Measurements from ENCODE around the gene ERAP2.
A peak's percentile ranks its signal among the peaks of the same experiment; 100 is the strongest.
"Not testable (repeated sequence)": the region's sequence is repeated elsewhere in the genome, so short reads cannot be mapped to it uniquely, and the experiment has no call there.

ERAP2 gene

DNA sequence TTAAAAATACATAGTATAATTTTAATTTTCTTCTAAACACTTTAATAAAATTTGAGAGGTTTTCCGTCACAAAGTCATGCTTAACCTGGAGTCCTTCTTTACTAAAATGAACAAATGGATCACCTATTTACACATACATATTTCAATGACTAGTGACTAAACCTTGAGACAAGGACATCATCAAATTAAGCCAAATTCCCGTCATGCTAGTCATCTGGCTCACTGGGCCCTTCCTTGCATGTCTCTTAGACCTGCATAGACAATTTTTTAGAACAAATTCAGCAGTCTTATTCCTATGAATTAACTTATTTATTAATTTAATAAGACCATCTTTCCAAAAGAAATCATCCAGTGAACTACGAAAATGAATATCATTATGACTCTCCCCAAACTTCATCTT, 26.6 kb downstream of the ERAP2 start:
- DNase-seq = no peak

- DNase-seq = no peak
Measured at GRCh38 chr5:96903300-96903699, 27.0 kb downstream of the ERAP2 start.

DNA sequence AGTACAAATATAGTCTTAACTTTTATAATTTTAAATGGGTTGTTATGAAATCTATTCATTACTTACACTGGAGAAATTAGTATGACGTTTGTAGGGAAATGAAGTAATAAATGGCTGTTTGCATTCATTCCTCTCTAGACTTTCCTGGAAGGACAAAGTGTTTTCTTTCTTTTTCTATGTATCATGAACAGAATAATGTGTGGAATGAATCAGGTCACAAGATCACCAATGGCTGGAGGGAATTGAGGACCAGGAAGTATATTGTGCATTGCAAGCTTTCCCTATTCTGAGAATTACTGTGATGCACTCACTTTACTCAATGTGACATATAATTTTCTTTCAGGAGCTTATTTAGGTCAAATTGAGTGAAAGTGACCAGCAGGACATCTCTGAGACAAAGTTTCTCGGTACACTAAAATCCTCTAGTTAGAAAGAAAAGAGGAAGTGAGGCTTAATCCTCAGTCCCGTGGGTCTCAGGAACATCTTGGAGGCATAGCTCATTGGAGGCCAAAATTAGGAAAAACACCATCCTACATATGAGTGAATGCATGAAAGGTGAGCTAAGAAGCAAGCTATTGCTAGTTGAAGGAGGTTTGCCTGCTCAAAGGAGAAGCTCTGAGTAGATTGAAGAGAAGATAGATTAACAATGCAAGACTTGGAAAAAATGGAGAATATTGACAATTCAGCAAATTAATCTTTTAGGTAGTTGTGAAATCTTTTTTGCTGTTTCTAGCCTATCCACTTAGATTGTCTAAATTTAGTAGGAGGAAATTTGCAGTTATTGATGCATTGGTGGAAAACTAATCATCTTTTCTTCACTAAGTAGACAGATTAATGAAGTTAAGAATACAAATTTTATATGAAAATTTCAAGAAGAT, 28.0 kb downstream of the ERAP2 start:
- DNase-seq = no peak

DNA sequence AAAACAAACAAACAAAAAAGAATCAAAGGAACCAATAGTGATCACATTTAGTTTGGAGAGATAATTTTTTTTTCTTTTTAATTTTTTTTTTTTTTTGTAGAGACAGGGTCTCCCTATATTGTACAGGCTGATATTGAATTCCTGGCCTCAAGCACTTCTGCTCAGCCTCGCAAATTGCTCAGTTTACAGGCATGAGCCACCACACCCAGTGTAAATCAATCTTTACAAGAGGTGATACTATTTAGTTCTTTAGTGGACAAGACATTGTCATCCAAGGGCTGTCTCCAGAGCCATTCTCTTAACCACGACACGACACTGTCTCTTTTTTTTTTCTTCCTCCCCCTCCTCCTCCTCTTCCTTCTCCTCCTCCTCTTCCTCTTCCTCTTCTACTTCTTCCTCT, 29.6 kb downstream of the ERAP2 start:
- DNase-seq = no peak

GRCh38 chr5:96909003-96909402, 32.7 kb downstream of the ERAP2 start:
- no peak for DNase-seq

DNA sequence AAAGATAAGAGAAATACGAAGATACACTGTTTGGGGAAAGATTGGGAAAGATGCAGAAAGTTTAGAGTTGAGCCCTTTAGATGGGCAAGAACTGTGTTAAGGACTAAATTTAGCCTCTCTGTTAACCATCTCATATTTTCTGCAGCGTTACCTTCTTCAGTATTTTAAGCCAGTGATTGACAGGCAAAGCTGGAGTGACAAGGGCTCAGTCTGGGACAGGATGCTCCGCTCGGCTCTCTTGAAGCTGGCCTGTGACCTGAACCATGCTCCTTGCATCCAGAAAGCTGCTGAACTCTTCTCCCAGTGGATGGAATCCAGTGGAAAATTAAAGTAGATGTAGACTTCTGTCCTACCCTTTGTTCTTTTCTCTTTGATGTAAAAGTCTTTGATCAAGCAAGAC, 33.1 kb downstream of the ERAP2 start:
- no peak for DNase-seq

DNA sequence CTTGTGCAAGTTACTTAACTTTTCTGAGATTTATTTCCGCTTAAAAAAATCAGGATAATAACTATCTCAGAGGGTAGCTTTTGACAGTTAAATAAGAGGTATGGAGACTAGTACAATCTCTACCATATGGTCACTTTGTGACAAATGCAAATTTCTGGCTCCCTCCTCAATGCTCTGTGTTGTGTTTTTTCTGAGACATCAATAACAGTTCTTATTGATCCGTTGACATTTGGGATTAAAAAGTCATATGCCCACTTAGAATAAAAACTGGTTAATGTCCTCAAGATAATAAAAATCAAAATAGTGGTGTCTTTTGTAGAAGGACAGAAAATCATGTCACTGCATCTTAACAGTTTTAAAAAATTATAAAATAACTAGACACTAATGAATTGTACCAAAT, 34.8 kb downstream of the ERAP2 start:
- DNase-seq = no peak

DNA sequence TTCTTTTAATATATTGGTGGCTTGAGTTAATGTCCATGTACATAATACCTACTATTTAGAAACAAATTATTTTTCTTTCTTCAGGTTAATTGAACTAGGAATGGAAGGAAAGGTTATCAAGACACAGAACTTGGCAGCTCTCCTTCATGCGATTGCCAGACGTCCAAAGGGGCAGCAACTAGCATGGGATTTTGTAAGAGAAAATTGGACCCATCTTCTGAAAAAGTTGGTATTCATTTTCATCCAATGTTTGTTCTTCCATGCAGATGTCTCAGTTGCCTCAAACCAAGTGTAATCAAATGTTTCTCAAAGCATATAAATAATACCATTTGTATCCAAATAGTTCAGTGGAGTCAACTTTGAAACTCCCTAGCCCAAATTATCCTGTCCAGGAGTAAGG, 36.9 kb downstream of the ERAP2 start:
- no peak for DNase-seq

- no peak for DNase-seq
Measured at GRCh38 chr5:96919754-96920197, 43.5 kb downstream of the ERAP2 start.

DNA sequence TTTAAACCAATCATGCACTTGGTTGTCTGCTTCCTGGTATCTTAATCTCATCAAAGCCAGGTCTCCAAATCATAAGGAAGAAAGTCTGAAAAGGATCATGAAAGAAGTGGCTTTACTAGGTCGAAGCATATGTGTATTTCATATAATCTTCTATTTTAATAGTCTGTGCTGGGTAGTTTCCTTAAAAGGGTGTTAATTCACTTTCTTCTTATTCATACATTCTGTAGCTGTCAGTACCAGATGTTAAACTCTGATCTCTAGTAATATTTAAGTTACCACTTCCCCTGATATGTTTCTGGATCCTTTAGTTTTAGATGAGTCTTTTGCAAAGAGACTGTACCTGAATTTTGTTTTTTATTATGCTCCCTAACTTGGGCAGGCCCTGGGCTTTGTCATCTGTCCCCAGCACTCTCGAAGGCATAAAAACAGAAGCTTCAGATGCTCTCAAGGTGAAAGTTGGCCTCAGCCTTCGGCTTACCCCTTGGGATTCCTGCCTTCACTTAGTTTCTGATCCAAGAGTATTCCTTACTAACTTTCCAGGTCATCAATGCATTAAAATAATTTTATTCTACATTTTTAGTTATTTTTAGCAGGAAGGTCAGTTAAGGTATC, 44.5 kb downstream of the ERAP2 start:
- no peak for DNase-seq

- no peak for DNase-seq
Measured at GRCh38 chr5:96922499-96923244, 46.4 kb downstream of the ERAP2 start.

- peak in 1 of 2 donors; percentile 23 for DNase-seq
Measured at GRCh38 chr5:96924016-96924443, 47.7 kb downstream of the ERAP2 start.

DNA sequence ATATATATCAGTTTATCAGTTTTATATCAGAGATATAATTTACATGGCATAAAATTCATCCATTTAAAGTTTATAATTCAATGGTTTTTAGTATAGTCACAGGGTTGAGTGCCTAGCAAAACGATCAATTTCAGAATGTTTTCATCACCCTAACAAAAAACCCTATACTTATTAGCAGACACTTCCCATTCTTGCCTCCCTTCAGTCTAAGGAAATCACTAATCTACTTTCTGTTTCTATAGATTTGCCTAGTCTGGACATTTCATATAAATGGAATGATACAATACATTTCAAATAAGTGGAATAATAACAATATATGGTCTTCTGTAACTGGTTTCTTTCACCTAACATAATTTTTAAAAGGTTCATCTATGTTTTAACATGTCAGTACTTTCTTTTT, 50.0 kb downstream of the ERAP2 start:
- DNase-seq = no peak

GRCh38 chr5:96927008-96927407, 50.7 kb downstream of the ERAP2 start:
- no peak for DNase-seq

GRCh38 chr5:96928931-96929708, 52.8 kb downstream of the ERAP2 start:
- DNase-seq = no peak

GRCh38 chr5:96930058-96930457, 53.8 kb downstream of the ERAP2 start:
- DNase-seq = no peak

DNA sequence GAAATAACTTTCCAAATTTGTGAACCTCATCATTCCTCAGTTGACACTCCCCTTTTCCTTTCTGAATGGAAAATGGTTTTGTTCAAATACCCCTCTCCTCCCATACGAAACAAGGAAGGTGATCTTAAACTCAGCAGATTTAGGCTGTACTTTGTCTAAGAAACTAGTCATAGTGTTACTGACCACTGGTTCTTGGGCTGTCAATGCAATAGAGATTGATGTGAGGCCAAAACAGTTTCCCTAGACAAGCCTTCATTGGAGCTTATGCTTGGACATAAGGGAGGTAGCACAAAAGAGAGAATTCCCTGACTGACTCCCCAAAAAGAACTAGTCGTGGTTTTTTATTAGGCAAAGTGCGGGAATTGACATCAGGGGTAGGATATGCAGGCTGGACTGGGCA, 54.3 kb downstream of the ERAP2 start:
- DNase-seq = no peak

- DNase-seq = not testable (repeated sequence)
Measured at GRCh38 chr5:96931037-96931436, 54.7 kb downstream of the ERAP2 start.

DNA sequence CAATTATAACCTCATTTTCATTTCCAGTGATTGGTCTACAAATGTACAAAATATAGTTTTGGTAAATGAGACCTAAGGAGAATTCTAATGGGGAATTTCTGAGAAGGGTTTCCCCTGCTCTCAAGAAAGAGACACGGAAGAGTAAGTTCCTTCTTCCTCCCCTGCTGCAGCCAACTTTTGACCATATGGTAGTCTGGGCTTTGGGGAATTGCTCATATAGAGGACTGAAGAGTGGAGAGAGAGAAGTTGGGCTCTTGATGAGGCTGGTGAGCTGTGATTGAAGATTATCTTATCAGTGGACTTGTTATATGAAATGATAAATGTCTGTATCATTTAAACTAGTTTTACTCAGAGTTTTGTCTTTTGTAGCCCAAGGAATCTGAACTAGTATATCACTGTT, 55.3 kb downstream of the ERAP2 start:
- peak in 1 of 2 donors; percentile 8 for DNase-seq

DNA sequence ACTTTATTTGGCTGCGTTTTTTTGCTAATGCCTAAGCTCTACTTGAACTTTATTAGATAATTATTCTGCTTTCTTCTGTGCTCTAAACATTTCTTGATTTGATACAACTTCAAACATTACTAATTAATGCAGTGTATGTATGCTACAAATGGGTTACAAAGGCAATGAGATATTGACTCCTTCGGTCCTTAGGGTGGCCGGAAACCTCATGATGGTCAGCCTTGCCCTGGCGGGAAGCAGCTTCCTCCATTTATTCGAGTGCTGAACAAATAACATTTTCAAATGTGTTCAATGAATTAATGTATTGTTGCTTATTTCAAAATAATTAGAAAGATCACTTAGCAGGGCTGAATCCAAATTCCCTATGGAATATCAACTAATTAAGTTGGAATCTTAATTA, 55.7 kb downstream of the ERAP2 start:
- no peak for DNase-seq

- no peak for DNase-seq
Measured at GRCh38 chr5:96933764-96934707, 57.7 kb downstream of the ERAP2 start.
